K562 (cell line): ENCODE measurements around the gene HPCAL1.

Experiments used
- AFF1 ChIP-seq, 2 experiments: fragments of 450-650 bp; IDR thresholded peaks; 2 replicates each; pipeline ENCODE4 v1.6.1; 2018; ENCODE audit warnings: mild to moderate bottlenecking in 2 of 2, low read depth in 1 of 2; ENCODE audit not compliant: partially characterized antibody in 2 of 2
- ATF2 ChIP-seq: sonication (generic); formaldehyde crosslinking; IDR thresholded peaks from 2 replicates; pipeline ENCODE4 v1.8.1; 2022; ENCODE audit warnings: missing genetic modification reagents
- BRD4 ChIP-seq: fragments of 200-600 bp; sonication (generic); IDR thresholded peaks from 2 replicates; pipeline ENCODE4 v1.6.1; 2017; ENCODE audit warnings: inconsistent platforms
- CTCF ChIP-seq, 3 experiments: IDR thresholded peaks in 2 of 3; conservative IDR thresholded peaks in 1 of 3; 2 replicates each; pipeline ENCODE4 v1.5.1; 2011 to 2012; ENCODE audit warnings: low read length in 3 of 3, mild to moderate bottlenecking in 3 of 3, control low read depth in 2 of 3, improper control_type of control experiment in 1 of 3, inconsistent platforms in 1 of 3, low read depth in 1 of 3, mixed read lengths in 1 of 3, moderate library complexity in 1 of 3; ENCODE audit not compliant: insufficient read depth in 2 of 3
- EP300 ChIP-seq: IDR thresholded peaks from 2 replicates; pipeline ENCODE4 v1.6.1; 2012; ENCODE audit warnings: low read length, improper control_type of control experiment
- NR2C2 ChIP-seq, 2 experiments: fragments of 200-800 bp in 1 of 2; sonication (Bioruptor generic) in 1 of 2; sonication (generic) in 1 of 2; formaldehyde crosslinking in 1 of 2; IDR thresholded peaks; 2 replicates each; pipeline versions ENCODE4 v1.6.1 to v1.8.0; 2016 to 2022; ENCODE audit warnings: mild to moderate bottlenecking in 1 of 2, missing compliant biosample characterization in 1 of 2, missing genetic modification characterization in 1 of 2, missing genetic modification reagents in 1 of 2
- POLR2A ChIP-seq: fragments of 450-650 bp; conservative IDR thresholded peaks from 2 replicates; pipeline ENCODE4 v1.6.1; 2016
- TOE1 ChIP-seq, 2 experiments: fragments of 450-650 bp in 1 of 2; sonication (generic) in 1 of 2; formaldehyde crosslinking in 1 of 2; IDR thresholded peaks; 2 replicates each; pipeline versions ENCODE4 v1.7.1 to v1.8.0; 2016 to 2022; ENCODE audit warnings: borderline replicate concordance in 2 of 2, mild to moderate bottlenecking in 2 of 2, antibody characterized with exemption in 1 of 2, inconsistent platforms in 1 of 2, low read depth in 1 of 2, missing genetic modification reagents in 1 of 2, moderate library complexity in 1 of 2
- ZNF217 ChIP-seq: sonication (generic); formaldehyde crosslinking; IDR thresholded peaks from 2 replicates; pipeline ENCODE4 v1.8.0; 2022; ENCODE audit warnings: mild to moderate bottlenecking, missing genetic modification reagents
- ZNF324 ChIP-seq: fragments of 250-450 bp; sonication (Bioruptor Pico); IDR thresholded peaks from 2 replicates; pipeline ENCODE4 v1.4.0; 2020; ENCODE audit warnings: mild to moderate bottlenecking

GRCh38 chr2:10258326-10258725 is 44.4 kb upstream of the HPCAL1 start:
- TF ChIP-seq ZNF324 (CRISPR knock-in tag) (no peak), POLR2A (no peak), ATF2 (CRISPR knock-in tag) (no peak), CTCF (IDR thresholded peaks at IDR 0.05 in 2 of 3, conservative IDR thresholded peaks at IDR 0.05 in 1 of 3; ENCODE audit: insufficient read depth in 2 of 3, low read depth in 1 of 3, low read length in 3 of 3) (no peak), NR2C2 (CRISPR knock-in tag; IDR thresholded peaks at IDR 0.05) (no peak), NR2C2 (tag; IDR thresholded peaks at IDR 0.05) (no peak), TOE1 (IDR thresholded peaks at IDR 0.05; ENCODE audit: borderline replicate concordance) (no peak), TOE1 (CRISPR knock-in tag; IDR thresholded peaks at IDR 0.05; ENCODE audit: borderline replicate concordance, low read depth) (no peak), ZNF217 (no peak), BRD4 (no peak), AFF1 (IDR thresholded peaks at IDR 0.05; ENCODE audit: low read depth in 1 of 2, partially characterized antibody in 2 of 2) (no peak), EP300 (no peak)
